Tibial nerve (tissue), 4 donors: ENCODE data around the gene ILKAP. TPM values are rescaled to one million over a fixed set of nuclear protein-coding genes. Genes with fewer than 3 reads are reported as not detected.

Experiments
- DNase-seq, 2 donors: peaks; one replicate each; pipeline ENCODE4 v3.0.0-alpha.2; 2019; ENCODE audit warnings: low spot score in 2 of 2
- H3K27ac ChIP-seq, 4 donors: fragments of 200-600 bp; sonication (generic) in 3 of 4; one replicate each; pipeline ENCODE4 v1.5.1; 2017 to 2019; ENCODE audit warnings: mild to moderate bottlenecking in 1 of 4
- H3K27me3 ChIP-seq, 2 donors: fragments of 200-600 bp; sonication (generic) in 1 of 2; one replicate each; pipeline versions ENCODE4 v1.5.1 to v1.6.0; 2017 to 2019
- H3K36me3 ChIP-seq, 3 donors: fragments of 200-600 bp; sonication (generic); one replicate each; pipeline ENCODE4 v1.5.1; 2018 to 2019
- H3K4me1 ChIP-seq, 4 donors: fragments of 200-600 bp; sonication (generic) in 3 of 4; one replicate each; pipeline ENCODE4 v1.5.1; 2017 to 2019
- H3K4me3 ChIP-seq, 4 donors: fragments of 200-600 bp; sonication (generic) in 3 of 4; one replicate each; pipeline ENCODE4 v1.5.1; 2017 to 2019; ENCODE audit warnings: mild to moderate bottlenecking in 1 of 4, moderate library complexity in 1 of 4
- H3K9me3 ChIP-seq, 4 donors: fragments of 200-600 bp; sonication (generic) in 3 of 4; one replicate each; pipeline ENCODE4 v1.5.1; 2017 to 2019
- CTCF ChIP-seq, 5 experiments: fragments of 200-600 bp in 3 of 5; fragments of 450-650 bp in 2 of 5; sonication (generic) in 3 of 5; IDR thresholded peaks; one replicate each; pipeline ENCODE4 v1.5.1; 2016 to 2019; ENCODE audit warnings: antibody characterized with exemption in 5 of 5, mild to moderate bottlenecking in 3 of 5, moderate library complexity in 2 of 5
- EP300 ChIP-seq, 2 donors: sonication (generic); formaldehyde crosslinking; IDR thresholded peaks; one replicate each; pipeline ENCODE4 v1.6.1; 2017; ENCODE audit warnings: antibody characterized with exemption in 2 of 2, mild to moderate bottlenecking in 1 of 2
- POLR2A ChIP-seq, 2 donors: fragments of 450-650 bp; IDR thresholded peaks; one replicate each; pipeline ENCODE4 v1.6.1; 2017; ENCODE audit warnings: antibody characterized with exemption in 2 of 2, mild to moderate bottlenecking in 2 of 2, moderate library complexity in 2 of 2
- WGBS, 2 donors: methylation state at CpG; one replicate each; pipeline ENCODE4 v1.1.5; 2018; 5-methylcytosine and 5-hydroxymethylcytosine counted together
- total RNA-seq, 4 donors: library from RNA; depleted of rRNA; stranded (reverse); fragments of >200 nt; gene quantifications; one replicate each; pipeline ENCODE4 v1.1.0, GENCODE V29; 2016

The ILKAP gene
- total RNA-seq, 4 donors from 2014 or later: 40.8 to 53.1 (median 47.9) TPM

DNA sequence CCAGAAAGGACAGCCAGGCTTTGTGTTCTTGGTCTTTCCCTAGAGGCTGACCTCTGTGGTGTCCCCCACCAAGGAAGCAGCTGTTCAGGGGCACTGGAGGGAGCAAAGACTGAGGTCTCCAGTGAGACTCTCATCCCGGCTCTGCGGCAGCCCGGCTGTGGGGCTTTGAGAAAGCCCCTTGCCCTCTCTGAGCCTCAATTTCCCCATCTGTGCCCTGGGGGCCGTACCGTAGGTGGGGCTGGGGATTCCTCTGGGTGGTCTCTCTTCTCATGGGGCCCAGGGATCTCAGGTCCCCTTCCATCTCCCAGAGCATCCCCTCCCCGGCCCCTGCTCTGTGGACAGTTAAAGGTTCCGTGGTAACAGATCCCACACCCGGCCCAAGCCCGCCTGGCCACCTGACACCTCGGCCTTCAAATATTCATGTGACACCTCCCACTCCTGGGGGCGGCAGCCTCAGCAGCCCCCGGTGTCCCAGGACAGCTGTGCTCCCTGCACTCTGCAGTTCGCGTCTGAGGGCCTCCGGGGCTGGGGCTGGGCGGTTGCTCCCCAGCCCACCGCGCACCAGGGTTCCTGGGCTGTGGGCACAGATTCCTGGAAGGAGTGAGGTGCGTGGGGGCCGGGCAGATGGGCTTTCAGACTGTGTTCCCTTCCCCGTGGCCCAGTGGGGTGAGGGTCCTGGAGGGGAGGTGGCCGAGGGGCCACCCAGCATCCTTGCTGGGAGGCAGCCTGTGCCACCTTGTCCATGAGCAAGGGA is 80.1 kb downstream of the ILKAP start:
- peaks cover 0 to 13% (median 0%) of the 10 kb centered on the region in 4 donors for H3K4me1 ChIP-seq
- no peak for DNase-seq
- no peaks in the 10 kb centered on the region for H3K36me3 ChIP-seq
- TF ChIP-seq EP300 (IDR thresholded peaks at IDR 0.05): no peak
- no peak for TF ChIP-seq CTCF (IDR thresholded peaks at IDR 0.05)
- no peak for TF ChIP-seq POLR2A (IDR thresholded peaks at IDR 0.05)
- WGBS, 2 donors: 73 to 76% methylated on average over 17 to 22 of the region's 22 CpGs
- H3K4me3 ChIP-seq: no peak overlapping the region
- peaks cover 0 to 15% of the 10 kb centered on the region in 2 donors for H3K27me3 ChIP-seq
- no peak overlapping the region for H3K27ac ChIP-seq
- H3K9me3 ChIP-seq: no peaks in the 10 kb centered on the region

DNA sequence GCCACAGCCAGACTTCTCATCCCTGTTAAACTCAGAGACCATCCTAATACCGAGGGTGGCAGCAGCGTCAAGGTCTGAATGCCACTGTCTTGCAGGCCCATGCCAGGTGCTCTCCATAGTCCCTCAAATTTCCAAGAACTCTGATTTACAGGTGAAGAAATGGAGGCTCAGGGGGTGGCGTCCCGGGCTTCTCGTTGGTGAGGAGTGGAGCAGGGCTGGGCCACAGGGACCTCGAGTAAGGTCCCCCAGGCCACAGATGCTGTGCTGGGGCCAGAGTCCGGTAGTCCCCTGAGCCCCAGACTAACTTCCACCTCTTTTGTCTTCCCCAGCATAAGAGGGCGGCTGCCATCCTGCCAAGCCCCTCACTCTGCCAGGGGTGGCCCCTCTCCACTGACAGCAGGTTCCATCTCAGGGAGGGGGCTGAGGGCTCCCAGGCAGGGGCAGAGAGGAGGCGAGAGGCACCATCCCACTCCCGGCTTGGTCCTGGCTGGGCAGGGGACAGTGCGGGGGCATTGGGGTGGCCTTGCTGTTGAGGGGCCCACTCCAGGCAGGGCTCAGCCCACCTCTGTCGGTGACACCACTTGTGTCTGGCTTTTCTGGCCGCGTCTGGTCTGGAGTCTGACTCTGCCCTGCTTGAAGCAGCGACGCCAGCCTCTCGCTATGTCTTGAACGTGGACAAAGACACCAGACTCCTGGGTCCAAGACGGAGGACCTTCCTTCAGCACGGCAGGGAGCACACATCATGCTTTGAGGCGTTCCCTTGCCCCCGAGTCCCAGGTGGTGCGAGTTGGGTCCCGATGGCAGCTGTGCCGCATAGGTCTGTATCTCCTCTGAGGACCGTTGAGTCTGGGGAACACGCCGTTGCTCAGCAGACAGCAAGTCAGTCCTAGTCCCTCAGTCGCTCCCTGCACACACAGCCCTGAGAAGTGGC is 80.9 kb downstream of the ILKAP start:
- Histone ChIP-seq H3K4me1 (peaks cover 0 to 7% (median 0%) of the 10 kb centered on the region in 4 donors), H3K27me3 (peaks cover 0 to 24% of the 10 kb centered on the region in 2 donors), H3K4me3 (no peak overlapping the region), H3K27ac (no peak overlapping the region), H3K36me3 (no peaks in the 10 kb centered on the region), H3K9me3 (no peaks in the 10 kb centered on the region)
- TF ChIP-seq EP300 (IDR thresholded peaks at IDR 0.05): no peak
- TF ChIP-seq CTCF (IDR thresholded peaks at IDR 0.05): no peak
- TF ChIP-seq POLR2A (IDR thresholded peaks at IDR 0.05): no peak
- WGBS, 2 donors: 83 to 88% methylated on average over 8 to 22 of the region's 29 CpGs
- no peak for DNase-seq

GRCh38 chr2:238121511-238122286 is 81.8 kb downstream of the ILKAP start:
- no peak for TF ChIP-seq CTCF (IDR thresholded peaks at IDR 0.05)
- no peak for TF ChIP-seq EP300 (IDR thresholded peaks at IDR 0.05)
- TF ChIP-seq POLR2A (IDR thresholded peaks at IDR 0.05): no peak
- H3K4me3 ChIP-seq: no peak overlapping the region
- H3K4me1 ChIP-seq: no peaks in the 10 kb centered on the region
- 88 to 91% methylated on average over 17 to 27 of the region's 27 CpGs for WGBS, 2 donors
- peaks cover 0 to 32% of the 10 kb centered on the region in 2 donors for H3K27me3 ChIP-seq
- no peaks in the 10 kb centered on the region for H3K36me3 ChIP-seq
- no peak overlapping the region for H3K27ac ChIP-seq
- H3K9me3 ChIP-seq: no peaks in the 10 kb centered on the region
- no peak for DNase-seq

DNA sequence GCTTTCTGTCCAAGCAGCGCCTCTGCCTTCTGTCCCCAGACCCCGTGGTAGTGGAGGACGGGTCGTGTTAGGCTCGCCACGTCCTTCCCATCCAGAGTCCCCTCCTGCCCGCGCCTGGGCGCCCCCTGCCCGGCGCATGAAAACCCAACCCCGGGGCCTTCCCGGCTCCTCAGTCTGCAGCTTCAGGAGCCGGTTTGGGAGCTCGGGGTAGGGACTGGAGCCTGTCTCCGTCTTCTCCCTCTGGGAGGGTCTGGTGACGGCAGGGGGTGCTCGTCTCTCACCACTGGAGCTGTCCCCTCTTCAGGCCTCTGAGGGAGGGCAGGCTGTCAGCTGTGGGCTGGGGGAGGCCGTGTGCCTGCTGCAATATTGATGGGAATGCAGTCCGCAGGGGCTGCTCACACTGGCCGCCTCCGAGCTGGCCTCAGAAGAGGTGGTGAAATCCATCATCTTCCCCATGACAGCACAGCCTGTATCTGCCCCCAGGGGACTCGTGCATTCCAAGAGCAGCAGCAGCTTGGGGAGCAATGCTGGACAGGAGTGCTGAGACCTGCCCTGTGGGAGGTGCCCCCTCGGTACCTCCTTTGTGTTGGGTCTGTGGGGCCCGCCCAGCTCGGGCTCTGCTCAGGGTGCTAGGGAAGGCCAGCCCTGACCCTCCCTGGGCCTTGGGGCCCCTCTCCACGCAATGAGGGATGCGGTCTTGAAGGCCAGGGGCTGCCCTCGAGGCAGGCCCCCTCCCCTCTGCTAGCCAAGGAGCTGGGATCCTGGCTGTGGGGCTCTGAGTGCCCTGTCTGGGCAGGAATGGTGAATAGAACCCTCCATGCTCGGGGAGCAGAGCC is 82.8 kb downstream of the ILKAP start:
- Histone ChIP-seq H3K4me3 (no peak overlapping the region), H3K9me3 (no peaks in the 10 kb centered on the region), H3K27me3 (peaks cover 0 to 42% of the 10 kb centered on the region in 2 donors), H3K36me3 (no peaks in the 10 kb centered on the region), H3K27ac (no peak overlapping the region), H3K4me1 (no peaks in the 10 kb centered on the region)
- no peak for TF ChIP-seq EP300 (IDR thresholded peaks at IDR 0.05)
- no peak for TF ChIP-seq POLR2A (IDR thresholded peaks at IDR 0.05)
- no peak for DNase-seq
- WGBS, 2 donors: 17 to 43% methylated on average over 23 to 25 of the region's 30 CpGs

Other genes with a start within 250 kb of the ILKAP start
- 10 to 100 TPM; 35.1 to 73.8 (median 41.2) TPM for gene UBE2F, start 236.7 kb downstream of the ILKAP start, total RNA-seq
- gene SCLY, start 142.7 kb downstream of the ILKAP start, total RNA-seq: 10 to 100 TPM; 13.6 to 23.3 (median 17.6) TPM
- gene ESPNL, start 103.4 kb downstream of the ILKAP start, total RNA-seq: 1 to 10 TPM in 1 of 4 donors, under 1 TPM in 1, not detected in 2; 0.44 to 2.1 TPM
- 1 to 10 TPM in 3 of 4 donors, under 1 TPM in 1; 0.63 to 2.1 (median 1.6) TPM for gene KLHL30, start 65.0 kb downstream of the ILKAP start, total RNA-seq
- gene ERFE, start 44.7 kb downstream of the ILKAP start, total RNA-seq: not detected
- gene HES6, start 36.3 kb upstream of the ILKAP start, total RNA-seq: 10 to 100 TPM in 2 of 4 donors, 1 to 10 TPM in 2; 4.4 to 18.6 (median 12.4) TPM
- 10 to 100 TPM in 2 of 4 donors, 1 to 10 TPM in 2; 8.2 to 18.6 (median 9.8) TPM for gene PER2, start 84.9 kb upstream of the ILKAP start, total RNA-seq
- gene TRAF3IP1, start 116.8 kb upstream of the ILKAP start, total RNA-seq: 10 to 100 TPM; 11.6 to 17.4 (median 15.7) TPM
- gene ASB1, start 223.2 kb upstream of the ILKAP start, total RNA-seq: 10 to 100 TPM; 21.3 to 26.0 (median 24.2) TPM